Stimulated activated CD4-positive, alpha-beta T cell treated with anti-CD3 and anti-CD28 coated beads, Interleukin-15, amount 100 ng/mL, for 24 hours (primary cell): Measurements from ENCODE around the gene TAF4.
A peak's percentile ranks its signal among the peaks of the same experiment; 100 is the strongest.
"Not testable (repeated sequence)": the region's sequence is repeated elsewhere in the genome, so short reads cannot be mapped to it uniquely, and the experiment has no call there.

Experiments used
- DNase-seq: peaks from one replicate; pipeline ENCODE4 v3.0.0-alpha.2; 2020

Gene TAF4

DNA sequence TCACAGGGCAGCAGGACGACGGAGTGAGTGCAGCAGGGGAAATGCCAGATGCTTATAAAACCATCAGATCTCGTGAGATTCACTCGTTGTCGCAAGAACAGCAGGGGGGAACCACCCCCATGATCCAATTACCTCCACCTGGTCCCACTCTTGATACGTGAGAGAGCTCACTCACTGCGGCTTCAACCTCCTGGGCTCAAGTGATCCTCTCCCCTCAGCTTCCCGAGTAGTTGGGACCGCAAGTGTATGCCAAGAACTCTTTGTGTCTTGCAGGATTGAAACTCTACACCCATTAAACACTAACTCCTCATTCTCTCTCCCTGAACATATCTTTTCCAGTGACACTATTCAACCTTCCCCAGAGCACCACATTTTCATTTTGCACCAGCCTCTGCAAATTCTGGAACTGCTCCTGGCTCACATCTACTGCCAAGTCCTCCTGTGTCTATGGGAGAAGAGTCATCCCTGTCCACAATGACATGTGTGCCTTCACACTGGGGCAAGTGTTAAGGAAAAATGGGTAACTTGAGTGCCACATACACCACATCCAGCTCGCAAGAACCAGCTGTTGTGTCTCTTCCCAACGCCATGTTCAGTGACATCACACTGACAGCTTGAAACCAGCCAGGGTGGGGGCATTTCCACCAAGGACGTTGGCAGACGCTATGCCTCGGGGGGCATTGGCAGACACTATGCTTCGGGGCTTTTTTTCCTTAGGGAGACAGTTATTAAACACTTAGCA, 14.7 kb upstream of the TAF4 start:
- no peak for DNase-seq

DNA sequence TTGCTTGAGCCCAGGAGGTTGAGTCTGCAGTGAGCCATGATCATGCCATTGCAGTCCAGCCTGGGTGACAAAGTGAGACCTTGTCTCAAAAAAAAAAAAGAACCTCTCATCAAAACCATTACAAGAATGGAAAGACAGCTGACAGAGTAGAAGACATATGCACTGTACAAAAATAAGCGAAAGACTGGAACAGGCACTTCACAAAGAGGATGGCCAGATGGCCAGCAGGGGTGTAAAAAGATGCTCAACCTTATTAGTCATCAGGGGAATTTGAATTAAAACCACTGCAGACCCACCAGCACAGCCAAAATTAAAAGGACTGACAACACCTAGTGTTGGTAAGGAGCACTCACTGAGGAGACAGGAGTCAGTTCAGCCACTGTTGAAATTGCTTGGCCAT, 13.5 kb upstream of the TAF4 start:
- no peak for DNase-seq

DNA sequence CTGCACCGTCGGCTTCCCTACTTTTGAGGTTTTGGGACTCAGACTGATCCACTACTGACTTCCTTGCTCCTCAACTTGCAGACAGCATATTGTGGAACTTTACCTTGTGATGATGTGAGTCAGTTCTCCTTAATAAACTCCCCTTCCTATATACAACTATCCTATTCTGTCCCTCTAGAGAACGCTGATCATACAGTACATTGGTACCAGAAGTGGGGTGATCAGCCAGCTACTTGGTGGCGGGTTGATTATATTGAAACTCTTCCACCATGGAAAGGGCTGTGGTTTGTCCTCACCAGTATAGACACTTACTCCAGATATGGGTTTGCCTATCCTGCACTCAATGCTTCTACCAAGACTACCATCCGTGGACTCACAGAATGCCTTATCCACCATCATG, 7.6 kb upstream of the TAF4 start:
- DNase-seq, result no peak

DNA sequence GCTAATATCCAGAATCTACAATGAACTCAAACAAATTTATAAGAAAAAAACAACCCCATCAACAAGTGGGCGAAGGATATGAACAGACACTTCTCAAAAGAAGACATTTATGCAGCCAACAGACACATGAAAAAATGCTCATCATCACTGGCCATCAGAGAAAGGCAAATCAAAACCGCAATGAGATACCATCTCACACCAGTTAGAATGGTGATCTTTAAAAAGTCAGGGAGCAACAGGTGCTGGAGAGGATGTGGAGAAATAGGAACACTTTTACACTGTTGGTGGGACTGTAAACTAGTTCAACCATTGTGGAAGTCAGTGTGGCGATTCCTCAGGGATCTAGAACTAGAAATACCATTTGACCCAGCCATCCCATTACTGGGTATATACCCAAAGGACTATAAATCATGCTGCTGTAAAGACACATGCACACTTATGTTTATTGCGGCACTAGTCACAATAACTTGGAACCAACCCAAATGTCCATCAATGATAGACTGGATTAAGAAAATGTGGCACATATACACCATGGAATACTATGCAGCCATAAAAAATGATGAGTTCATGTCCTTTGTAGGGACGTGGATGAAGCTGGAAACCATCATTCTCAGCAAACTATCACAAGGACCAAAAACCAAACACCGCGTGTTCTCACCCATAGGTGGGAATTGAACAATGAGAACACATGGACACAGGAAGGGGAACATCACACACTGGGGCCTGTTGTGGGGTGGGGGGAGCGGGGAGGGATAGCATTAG, 6.2 kb upstream of the TAF4 start:
- DNase-seq, result not testable (repeated sequence)

DNA sequence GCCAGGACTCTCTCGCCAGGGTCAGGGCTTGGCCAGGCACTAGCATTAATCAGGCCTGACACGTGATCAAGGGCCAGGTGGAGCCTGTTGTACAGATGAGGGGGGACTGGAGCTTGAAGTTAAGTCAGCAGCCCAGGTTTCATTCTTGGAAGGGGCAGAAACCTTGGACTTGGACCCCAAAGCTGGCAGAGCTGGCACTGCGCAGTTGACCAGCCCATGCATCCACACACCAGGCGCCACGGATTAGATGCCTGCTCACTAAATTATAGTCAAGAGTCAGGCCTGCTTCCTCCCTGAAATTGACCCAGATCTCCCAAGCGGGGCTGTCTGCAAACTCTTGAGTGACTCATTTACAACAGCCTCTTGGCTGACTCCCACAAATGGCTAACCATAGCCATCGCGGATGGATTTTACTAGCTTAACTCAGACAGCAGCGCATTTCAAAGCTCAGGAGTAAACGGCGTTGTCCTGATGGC, 4.1 kb upstream of the TAF4 start:
- no peak for DNase-seq

DNA sequence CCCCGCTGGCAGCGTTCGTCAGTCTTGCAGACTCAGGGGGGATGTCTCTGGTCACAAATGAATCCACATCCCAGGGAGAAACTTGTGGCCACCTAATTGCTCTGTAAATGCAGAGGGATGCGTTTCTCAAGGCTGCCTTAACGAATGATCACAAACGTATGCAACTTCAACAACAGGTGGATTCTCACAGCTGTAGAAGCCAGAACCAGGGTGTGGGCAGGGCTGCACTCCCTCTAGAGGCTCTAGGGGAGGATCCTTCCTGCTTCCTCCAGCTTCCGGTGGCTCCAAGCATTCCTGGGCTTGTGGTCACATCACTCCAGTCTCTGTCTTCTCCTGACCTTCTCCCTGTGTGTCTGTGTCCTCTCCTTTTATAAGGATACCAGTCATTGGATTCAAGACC, 3.3 kb upstream of the TAF4 start:
- no peak for DNase-seq

DNA sequence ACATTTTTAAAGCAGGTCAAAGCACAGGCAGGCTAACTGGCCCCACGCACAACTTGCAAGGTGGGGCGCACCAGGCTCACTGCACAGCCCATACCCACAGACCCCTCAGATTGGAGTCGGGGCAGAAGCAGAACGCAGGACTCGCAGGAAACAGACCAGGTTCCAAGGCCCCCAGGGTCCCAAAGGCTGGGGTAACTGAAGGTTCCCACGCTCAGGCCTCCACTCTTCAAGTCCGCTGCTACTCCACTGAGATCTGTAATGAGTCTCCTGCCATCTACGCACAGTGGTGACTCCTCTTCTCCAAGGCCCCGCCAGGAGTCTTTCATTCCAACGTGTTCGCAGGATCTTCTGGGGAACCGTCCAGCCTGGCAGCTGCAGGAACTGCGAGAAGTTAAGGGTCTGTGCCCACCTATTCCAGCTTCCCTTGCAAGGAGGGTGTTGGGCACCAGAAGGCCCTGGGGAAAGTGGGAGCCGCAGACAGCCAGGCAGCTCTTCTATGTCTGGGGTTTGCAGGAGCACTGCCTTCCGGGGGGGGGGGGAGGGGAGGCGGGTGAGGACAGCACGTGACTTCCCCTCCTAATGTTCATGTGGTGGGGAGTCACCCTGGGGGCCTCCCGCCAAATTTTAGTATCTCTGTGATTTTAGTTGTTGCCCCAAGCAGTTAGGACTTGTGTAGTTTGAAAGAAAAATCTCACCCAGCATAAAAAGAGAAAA, 2.0 kb upstream of the TAF4 start:
- DNase-seq, result no peak

DNA sequence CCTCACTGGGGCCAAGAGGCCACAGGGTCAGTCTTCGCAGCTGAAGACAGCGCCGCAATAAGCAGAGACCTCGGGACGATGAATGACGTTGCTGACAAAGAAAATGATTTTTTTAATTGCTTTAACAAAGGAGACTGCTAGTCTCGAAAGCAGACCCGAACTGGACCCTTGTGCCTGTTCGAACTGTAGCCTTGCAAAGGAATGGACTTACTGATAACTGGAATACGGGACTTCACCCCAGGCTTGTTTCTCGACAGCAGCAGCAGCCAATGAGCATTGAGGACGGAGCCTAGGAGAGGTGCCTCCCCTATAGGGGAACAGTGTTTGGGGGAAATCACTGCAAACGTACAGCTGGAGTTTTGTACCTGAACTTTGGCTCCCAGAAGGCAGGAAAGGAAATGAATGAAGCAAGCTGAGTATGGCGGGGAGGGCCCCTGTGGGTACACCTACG, 1.3 kb upstream of the TAF4 start:
- DNase-seq, result peak; percentile 43

DNA sequence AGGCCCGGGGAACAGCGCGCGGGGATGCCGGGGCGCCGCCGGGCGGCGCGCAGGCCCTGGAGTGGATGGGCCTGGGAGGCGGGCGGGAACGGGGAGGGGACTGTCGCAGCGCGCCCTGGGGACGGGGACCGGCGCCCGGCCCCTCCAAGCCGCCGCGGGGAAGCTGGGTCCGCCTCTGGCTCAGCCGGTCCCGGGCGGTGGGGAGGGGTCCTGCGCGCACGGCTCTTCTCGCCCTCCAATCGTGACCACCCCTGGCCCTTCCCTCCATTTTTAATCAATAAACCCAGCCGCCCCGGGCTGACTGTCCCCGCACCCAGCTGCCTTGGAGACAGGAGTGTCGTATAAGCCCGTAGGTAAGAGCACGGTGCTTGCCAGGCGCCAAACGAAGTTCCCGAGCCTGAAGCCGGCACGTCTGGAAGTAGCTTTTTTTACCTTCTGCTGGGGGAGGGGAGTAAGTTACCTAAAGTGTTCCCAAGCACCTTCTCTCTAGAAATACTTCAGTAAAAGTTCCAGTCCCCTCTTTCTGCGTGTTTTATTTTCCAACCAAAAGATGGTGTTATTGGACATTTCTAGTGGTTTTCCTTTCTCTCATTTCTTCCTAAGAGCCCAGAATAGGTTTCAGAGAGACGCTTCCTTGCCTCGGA, 780 bp upstream of the TAF4 start:
- DNase-seq, result peak; percentile 60

DNA sequence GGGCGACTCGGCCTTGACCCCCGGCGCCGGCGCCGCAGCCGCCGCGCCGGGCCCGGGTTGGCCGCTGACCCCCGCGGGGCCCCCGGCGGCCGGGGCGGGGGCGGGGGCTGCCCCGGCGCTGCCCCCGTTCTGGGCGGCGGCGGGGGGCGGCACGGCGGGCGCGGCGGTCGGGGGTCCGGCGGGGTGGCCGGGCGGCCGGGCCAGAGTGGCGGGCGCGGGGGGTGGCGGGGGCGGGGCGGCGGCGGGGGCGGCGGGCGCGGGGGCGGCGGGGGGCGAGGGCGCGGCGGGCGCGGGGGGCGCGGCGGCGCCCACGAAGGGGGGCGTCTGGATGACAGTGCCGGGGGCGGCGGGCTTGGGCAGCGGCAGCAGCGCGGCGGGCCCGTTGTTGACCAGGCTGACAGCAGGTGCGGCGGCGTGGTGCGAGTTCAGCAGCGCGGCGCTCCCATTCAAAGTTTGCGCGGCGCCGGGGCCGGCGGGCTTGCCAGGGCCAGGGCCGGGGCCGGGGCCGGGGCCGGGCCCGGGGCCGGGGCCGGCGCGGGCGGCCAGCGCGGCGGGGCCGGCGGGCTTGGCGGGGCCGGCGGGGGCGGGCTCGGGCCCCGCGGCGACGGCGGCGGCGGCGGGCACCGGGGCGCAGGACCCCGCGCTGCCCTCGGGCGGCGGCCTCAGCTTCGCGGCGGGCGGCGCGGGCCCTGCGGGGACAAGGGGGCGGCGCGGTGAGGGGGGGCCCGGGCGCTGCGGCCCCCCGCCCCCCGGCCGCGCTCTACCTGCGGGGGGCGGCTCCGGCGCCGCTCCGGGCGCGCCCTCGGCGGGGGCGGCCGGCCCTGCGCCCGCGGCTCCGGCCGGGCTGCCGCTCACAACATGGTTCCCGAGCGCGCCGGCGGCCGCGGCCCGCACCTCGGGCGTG, 659 bp downstream of the TAF4 start:
- peak; percentile 35 for DNase-seq

DNA sequence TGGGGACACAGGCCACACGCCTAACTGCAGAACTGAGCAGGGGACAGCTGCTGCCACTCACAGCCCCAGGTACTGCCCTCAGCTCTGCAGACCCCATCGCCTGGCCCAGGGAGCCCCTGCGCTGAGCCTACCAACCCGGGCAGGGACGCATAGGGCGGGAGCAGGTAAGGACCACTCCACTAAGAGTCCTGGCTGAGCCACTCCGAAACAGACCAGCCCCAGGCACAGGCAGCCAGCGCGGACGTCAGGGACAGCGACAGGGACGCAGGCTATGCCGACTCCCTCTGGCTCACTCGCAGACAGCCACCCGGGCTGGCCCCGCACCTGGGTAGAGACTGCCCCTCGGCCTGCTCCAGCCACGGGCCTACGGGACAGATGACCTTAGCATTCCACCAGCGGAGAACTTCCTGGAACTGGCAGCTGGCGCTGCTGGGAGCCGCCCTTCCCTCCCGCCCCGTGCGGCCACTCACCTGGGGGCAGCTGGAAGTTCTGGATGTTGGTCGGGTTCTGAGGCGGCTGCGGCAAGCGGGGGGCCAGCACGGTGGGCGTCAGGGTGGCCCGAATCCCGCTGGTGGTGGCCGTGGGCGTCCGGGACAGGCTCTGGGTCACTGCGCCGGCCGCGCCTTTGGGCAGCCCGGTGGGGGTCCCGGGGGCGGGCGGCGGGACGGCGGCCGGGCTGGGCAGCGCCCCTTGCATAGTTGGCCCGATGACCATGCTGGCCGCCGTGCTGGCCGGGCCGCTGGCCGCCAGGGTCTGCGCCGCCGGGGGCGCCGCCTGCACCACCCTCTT, 1.5 kb downstream of the TAF4 start:
- no peak for DNase-seq

DNA sequence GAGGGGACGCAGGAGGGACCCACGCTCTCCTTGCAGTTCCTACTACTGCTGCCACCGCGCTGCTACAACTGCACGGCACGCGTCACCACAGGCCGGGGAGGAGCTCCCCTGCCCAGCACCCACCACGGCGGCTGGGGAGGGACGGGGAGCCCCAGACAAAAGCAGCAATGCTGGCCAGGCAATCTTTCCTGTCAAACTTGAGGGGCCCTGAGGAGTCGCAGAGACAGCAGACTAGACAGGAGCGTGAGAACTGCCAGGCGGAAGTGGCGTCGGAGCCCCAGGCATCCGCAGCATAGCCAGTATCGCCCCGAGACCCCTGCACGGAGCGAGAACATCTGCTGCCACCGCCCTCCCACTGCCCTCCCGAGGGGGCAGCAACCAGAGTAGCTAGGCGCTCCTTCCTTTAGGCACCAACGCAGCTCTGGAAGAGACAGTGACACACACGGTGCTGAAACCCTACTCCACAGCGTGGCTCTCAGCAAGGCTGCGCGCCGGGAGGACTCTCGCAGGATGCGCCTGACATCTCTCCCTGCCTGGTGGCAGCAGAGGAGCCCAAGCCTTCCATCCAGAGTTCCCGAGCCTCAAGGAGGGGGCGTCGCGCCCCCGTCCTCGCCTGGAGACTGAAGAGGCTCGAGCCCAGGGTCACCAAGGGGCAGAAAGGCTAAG, 2.2 kb downstream of the TAF4 start:
- DNase-seq, result no peak

DNA sequence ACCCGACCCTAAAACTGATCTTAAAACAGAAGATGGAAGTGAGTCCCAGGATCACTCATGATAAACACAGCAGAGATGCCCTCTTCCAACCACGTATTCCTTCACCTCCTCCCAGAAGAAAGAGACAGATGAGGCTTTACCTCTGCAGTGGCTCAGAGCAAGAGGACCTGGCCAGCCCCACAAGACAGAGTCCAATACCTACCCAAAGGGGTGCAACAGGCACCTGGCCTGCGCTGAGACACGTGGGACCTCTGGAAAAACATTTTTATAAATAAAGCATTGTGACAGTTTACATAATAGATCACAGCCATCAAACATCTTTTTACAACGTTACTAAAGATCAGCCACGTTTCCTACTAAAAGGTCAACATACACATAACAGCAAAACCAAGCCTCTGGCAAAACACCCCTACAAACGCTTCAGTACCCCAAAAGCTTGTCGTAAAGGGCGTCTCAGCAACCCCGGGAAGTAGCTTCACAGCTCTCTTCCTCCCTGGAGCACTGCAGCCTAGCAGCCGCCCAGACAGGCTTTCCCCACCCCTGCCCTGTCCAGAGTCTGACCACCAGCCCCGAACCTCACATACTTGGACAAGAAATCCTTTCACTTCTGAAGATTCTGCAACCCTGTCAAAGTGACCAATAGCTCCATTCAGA, 2.9 kb downstream of the TAF4 start:
- DNase-seq, result no peak

DNA sequence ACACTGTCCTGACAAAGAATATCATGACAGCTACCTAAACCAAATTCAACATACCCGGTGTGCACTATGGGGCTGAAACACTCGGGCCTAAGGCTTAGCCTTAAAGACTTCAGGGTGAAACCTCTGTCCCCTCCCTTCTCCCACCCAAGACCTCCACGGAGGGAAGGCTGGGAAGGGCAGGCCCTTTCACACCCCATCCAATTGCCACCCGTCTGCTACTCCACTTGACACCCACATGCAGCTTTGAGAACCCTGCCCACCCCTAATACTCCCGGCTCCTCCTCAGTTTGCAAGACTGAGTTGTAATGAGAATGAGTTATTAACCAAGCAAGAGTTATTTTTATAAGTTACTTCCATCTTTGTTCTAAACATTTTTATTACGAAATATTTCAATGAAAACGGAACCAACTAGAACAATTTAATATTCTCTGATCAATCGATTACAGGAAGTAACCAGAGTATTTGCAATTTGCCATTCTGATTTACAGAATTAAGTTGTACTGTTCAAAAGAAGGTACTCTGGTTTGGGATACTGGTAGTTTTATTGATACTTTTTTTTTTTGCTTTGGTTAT, 3.7 kb downstream of the TAF4 start:
- DNase-seq, result no peak

DNA sequence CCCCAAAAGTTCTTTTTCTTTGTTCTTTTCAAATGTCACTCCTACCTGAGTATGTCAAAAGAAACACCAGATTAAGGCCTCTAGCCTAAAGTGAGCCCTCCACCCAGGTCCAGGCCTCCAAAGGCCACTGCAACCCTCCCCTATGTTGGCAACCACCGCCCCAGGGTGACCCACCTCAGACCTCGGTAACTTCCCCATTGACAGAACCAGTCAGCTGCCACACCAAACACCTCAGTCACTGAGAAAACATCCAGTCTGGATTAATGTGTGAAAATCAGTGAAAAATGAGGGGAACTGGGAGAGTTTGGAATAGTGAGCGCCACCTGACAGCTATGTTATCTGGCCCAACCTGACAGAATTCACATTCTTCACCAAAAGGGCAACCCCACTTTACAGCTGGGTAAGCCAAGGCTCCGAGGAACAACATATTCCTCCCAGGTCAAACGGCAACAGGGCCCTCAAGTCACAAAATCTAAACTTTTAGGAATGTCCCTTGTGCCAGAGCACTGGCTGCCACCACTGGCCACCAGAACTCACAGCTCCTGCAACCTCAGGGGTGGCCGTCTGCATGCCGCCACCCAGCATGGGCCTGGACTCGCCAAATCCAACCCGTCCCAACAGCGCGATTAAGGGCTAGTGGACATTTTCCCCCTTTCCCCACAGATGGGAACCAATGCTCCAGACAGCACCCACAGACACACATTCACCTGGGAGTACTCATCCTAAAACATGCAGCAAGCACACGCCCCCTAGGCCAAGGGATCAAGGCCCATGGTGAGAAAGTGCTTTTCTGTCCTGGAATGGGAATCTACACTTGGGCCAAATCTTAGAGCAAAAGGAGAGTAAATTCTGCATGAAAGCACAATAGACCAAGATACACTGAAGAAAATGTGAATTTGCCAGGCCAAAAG, 4.8 kb downstream of the TAF4 start:
- no peak for DNase-seq

DNA sequence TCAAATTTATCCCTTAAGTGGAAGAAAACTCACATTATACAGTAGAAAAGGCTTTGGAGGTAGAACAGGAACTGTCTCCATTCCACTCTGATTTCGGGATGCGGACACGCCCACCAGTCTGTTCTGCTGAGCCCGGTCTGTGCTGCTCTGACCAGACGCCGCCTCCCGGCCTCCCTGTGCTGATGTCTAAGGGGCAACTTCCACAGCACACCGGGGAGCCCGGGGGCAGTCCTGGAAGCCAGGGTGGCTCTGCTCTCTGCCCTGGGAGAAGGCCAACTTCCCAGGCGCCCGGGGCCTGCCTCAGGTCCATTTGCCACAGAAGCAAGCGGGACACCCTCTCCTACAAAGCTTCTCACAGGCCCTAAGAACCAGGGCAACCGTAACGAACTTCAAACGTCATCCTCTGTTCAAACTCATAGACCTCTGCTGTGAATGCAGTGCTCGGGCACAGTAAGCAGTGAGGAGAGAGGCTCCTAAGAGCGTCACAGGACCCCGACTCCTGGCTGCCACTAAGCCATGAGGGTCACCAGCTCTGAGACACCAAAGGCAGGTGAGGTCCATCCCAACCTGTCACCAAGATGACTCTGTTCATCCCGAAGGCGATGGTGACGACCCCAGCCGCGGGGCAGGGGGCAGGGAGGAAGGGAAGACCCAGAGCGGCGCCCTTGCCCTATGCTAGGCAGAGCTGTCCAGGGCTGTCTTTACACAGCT, 5.6 kb downstream of the TAF4 start:
- DNase-seq, result no peak

DNA sequence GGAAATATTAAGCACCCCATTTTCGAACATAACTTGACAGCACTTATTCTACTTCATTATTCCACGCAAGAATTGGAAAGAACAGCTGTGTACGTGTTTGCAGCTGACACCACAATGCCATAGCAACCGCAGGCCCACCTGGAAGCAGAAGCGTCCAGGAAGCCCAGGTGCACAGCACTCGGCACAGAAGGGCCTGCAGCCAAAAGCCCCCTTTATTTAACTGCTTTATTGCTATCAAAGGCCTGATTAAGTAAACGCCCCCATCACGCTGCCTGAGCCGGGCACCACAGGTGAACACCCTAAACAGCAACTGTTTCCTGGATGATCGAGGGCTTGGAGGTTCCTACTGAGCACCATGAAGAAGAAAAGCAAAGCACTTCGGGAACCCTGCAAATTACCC, 6.3 kb downstream of the TAF4 start:
- no peak for DNase-seq

DNA sequence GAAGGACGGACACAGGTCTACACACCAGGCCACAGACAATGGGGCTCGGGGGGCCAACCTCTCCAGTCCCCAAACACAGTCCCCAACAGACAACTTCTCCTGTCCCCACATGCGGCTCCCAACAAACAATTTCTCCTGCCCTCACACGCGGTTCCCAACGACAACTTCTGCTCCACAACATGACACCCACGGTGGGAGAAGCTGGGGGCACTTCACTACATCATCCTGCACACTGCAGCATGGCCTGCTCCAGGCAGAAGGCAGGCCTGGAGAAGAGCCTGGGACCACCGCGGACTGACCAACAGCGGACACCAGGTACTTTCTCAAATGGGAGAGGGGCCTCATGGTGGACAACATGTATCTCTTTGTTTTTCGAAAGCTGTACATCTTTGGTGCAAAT, 6.7 kb downstream of the TAF4 start:
- no peak for DNase-seq
